Superior temporal gyrus (tissue), 1 donor: Measurements from ENCODE around the gene MAPKBP1.

Experiments used
- DNase-seq: peaks from one replicate; pipeline ENCODE4 v3.0.0-alpha.2; 2016; ENCODE audit errors: extremely low spot score

Gene MAPKBP1

DNA sequence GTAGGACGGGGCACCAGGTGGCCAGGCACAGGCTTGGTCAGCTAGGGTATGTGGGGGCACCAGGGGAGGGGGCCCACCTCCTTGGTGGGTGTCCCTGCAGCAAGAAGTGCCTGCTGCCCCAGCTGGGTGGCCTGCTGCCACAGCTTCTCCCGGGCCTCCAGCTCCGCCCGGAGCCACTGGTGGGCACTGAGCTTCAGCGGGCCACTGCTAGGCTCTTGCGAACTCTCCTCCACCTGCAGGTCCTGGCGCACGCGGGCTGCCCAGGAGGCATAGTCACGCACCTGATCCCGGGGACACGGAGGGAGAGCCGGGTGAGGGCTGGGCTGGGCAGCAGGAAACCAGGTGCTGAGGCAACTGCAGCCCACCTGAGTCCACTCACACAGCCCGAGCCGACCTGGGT, 94.0 kb downstream of the MAPKBP1 start:
- DNase-seq: no peak

DNA sequence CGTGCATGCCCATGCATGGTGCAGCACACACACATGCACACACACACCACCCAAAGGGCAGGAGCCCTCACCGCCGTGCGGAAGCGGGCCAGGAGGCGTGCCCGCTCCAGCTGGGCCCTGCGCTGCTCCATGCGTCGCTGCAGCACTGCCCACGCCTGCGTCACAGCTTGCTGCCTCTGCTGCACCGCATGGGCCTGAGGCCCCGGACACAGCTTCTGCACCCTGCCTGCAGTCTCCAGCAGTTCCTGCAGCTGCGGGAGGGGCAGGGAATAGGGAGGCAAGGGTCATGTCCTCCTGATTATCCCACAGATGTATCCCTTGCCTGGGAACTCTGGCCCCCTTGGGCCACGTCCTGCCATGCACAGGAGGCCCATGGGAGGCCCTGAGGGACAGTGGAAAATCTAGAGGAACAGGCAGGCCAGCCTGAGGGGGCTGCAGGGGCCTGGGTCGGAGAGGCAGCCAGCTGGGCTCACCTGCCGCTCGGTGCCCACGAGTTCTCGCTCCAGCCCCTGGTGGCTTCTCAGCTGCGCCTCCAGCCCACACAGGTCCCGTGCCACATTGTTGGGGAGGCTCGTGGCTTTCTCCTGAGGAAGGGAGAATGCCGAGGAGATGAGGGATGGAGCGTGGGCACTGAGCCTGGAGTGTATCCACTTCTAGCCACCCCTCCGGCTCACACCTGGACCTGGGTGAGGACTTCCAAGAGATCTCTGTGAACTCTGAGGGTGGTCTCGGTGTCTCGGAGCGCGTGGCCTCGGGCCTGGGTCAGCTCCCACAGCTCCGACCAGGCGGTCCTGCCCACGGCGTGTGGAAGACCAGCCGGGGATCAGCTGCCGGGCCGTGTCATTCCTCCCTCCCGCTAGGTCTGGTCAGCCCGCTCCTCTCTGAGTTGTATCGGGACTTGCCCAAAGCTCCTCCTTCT, 95.7 kb downstream of the MAPKBP1 start:
- DNase-seq: no peak

DNA sequence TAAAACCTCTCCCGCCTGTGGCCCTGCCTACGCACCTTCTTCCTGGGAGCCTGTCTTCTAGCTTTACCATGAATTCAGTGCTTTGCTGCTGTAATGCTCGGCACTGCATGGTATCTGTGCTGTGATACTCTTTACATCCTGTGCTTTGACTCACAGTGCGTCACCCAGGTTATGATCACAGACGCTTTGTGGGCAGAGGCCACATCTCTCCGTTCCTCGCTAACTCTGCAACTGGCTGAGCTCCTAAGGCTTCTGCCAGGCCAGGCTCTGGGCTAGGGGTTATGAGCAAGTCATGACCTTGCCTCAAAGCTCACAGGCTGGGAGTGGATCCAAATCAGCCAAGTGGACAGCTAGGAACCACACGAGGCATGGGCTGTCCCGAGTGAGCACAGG, 96.4 kb downstream of the MAPKBP1 start:
- peak; percentile 17 for DNase-seq

DNA sequence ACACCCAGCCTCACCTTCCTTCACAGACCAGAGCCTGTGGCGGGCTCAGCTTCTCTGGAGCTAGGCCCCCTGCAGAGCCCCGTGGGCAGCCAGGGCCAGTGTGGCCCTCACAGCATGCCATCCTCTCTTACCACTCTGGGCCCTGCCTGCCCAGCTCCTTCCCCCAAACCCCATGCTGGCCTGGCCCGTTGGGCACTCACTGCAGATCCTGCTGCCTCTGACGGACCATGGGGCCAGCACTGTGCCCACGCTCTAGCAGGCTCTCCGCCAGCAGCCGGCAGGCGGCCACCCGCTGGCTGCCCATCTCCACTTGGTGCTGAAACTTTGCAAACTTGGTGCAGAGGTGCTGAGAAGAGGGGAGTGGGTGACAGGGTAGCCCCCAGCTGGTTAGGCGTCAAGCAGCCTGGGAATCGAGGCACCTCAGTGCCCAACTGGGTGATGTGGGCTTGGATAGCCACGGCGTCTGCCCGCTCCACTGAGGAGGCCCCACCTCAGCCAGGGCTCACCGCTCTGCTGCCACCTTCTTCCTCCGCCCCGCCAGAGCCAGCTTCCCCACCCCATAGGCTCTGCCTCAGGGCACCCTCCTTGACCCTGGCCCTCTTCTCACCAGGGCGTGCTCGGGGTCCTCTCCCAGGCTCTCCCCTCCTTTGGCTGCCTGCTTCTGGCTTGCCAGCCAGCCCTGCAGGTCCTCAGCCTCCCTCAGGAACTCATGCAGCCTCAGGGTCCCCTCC, 97.1 kb downstream of the MAPKBP1 start:
- DNase-seq: no peak

DNA sequence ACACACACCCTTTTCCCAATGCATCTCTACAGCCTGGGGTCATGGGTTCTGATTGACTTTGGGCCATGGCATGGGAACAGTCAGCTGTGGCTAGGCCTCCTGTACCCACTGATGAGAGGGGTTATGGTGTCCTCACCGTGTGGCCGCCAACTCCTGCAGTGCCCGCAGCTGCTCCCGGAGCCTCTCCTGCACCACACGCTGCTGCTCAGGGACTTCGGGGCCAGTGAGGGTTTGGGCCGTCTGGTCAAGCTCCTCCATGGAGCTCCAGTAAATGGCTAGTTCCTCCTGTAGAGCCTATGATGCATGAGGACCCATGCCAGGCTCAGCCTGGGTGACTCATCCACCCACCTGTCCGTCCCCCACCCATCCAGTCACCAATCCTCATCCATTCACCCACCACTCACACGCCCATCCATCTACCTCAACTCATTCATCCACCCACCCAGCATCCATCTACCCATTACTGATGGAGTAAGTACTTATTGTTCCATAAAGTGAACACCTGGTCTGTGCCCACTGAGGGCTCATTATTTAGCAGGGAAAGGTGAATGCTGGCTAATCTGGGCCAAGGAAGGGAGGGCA, 98.0 kb downstream of the MAPKBP1 start:
- no peak for DNase-seq

DNA sequence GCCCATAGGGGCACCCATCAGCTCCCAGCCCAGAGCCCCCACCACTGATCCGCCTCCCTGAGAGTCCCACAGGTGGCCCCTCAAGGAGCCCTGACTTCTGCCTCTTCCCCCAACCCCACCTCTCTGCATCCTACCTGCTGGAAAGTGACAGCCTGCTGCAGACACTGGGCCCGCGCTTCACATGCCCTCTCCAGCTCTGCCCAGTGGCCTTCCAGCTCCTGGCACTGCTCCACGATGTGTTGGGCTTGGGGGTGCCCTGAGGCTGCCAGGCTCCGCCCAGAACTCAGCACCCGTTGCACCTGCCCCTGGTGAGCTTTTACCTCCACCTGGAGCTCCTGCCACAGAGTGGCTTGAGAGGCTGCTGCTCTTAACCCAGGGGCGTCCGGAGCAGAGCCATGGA, 99.4 kb downstream of the MAPKBP1 start:
- no peak for DNase-seq

DNA sequence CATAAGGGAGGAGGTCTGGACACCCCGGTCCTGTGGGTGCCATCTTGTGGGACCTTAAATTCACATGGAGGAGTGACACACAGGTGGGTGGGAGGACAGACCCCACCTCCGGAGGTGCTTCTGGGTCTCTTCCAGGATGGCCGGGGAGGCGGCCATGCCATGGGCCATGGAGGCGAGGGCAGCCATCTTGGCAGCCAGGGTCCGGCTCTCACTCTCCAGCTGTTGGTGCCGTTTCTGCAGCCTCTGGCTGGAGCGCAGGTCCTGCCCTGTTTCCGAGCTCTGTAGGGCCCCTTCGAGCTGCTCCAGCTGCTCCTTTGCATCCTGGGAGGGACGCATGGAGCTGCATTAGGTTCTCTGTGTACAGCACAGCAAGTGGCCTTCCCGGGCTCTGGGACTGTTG, 100.5 kb downstream of the MAPKBP1 start:
- DNase-seq: no peak

DNA sequence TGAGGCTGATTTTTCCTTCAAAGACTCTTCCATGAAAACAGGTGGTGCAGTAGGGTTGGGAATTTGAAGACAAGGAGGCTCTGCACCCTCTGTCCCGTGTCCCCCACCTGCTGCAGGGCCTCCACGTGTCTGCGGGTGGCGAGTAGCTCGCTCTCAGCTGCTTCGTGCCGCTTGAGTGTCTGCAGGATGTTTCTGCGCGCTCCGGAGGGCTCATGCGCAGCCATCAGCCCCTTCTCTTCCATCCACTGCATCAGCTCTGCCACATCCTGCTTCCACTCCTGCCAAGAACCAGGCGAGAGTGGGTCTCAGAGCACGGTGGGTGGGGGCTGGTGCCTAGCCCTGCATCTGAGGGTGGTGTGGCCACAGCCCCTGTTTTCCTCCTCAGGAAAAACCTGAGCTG, 101.7 kb downstream of the MAPKBP1 start:
- no peak for DNase-seq

DNA sequence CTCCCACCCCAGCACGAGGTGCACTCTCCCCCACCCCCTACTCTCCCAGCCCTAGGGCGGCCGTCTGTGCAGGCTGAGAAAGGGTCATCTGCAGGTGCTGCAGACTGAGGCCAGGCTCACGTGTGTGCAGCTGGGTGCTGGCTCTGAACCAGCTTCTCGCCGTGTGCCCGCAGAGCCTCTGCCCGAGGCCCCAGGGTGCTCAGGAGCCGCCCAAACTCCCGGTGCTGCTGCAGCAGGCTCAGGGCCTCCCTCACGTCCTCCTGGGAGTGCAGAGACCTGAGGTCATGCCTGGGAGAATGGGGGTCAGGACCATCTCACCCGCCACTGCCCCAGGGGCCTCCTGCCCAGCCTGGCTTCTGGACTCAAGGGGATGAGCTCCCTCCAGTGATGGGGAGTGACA, 102.4 kb downstream of the MAPKBP1 start:
- DNase-seq: no peak
